HG02610 (cell line): Measurements from ENCODE around the gene NLRP1.

Experiments used
- ATAC-seq: cut with Tn5 transposase; IDR thresholded peaks from one replicate; pipeline ENCODE4 v1.9.1; 2021; ENCODE audit warnings: mild to moderate bottlenecking, moderate library complexity; ENCODE audit not compliant: unreplicated experiment

Gene NLRP1

DNA sequence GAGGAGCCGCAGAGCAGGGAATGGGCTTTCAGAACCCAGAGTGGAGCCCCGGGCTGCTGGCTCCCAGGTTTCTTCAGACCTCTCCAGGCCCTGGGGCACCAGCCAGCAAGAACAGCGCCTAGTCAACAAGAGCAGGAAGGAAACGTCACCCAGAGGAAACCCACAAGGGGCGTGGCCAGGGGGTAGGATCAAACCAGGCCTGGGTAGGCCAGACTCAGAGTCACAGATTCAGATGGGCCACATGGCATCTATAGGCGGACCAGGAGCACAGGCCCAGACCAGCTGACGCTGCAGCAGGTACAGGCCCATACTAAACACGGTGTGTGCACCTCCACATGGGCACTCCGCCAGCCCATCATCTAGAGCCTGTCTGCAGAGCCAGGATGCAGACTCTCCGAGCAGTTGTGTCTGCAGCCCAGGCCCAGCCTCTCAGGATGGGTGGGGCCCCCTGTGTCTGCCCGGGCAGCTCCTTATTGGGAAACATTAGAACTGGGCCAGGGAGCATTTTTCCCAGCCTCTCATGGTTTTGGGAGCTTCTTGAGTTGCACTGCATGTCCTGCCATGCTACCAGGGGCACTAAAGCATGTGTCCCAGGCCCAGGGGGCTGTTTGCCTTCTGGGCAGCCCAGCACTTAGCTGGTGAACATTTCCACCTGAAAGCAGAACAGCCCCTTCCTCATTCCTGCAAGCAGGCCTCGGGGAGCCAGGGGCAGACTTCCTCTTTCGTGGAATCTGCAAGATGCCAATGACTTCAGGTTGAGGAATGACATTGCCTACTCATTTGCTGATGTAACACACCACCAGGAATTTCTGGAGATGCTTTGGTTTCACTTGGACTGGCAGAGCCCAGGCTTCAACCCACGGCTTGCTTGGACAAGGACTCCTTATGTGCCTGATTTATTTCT lies at the start of gene NLRP1:
Gene NLRP1 (minus strand): TSS at position 127 of the 904 bp plus-strand sequence. CDS start 552 bp downstream, outside the sequence.
- ATAC-seq, result peak; percentile 83

DNA sequence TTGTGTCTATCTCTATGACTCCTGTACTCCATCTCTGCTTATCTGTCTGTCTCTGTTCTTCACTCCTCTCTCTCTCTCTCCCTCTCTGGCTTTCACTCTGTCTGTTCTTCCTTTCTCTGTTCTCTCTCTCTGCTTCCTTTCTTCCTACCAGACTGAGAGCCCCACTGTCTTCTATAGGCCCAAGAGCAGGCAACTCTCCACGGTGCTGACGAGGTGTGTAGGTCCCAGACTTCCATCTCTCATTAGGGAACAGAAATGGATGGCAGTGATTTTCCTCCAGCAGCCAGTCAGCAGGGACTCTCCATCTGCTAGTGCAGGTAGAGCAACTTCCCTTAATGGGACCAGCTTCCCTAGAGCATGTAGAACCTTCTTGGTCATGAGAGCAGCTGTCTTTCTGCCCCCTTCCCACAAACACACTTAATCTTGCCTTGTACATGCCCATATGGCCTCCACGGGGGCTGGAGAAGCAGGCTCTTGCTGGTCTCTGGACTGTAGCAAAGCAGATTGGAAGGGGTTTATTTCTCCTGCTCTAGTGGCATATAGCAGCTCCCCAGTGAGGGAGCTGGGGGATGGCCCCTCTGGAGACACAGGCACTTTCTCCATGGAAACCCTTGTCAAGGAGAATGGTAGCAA lies 47.8 kb upstream of the NLRP1 start:
- no peak for ATAC-seq

DNA sequence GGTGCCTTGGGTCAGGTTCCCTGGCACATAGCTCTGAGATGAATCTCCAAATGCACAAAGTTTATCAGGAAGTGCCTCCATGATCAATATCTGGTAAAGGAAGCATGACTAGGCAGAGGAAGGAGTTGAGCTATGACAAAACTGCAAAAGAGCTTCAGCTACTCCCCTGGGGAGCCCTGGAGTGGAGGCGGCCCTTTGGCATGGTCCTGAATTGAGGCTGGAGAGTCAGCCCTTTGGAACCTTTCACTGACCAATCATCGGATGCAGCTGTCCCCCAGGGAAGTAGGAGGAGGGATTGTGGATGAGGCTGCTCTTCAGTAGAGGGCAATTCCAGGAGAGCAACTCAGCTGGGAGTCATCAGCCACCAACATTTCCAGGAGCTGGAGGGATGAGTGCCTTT lies 46.1 kb upstream of the NLRP1 start:
- ATAC-seq, result no peak

DNA sequence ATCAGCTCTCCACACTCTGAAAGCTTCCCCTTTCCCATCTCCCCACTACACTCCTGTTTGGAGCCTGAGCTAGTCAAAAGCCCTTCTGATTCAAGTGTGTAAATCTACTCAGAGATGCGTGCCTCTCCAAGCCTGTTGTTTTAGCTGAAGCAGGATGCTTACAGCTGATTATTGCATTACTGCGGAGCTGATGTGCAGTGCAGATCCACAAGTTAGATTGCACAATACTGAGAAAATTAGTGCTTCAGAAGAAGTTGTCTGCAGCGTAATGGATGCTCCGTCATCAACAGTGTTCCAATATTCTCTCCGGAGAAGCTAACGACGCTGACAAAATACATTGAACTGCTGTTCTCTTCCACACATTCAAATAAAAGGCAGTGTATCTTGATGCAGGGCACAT lies 44.8 kb upstream of the NLRP1 start:
- ATAC-seq, result no peak

DNA sequence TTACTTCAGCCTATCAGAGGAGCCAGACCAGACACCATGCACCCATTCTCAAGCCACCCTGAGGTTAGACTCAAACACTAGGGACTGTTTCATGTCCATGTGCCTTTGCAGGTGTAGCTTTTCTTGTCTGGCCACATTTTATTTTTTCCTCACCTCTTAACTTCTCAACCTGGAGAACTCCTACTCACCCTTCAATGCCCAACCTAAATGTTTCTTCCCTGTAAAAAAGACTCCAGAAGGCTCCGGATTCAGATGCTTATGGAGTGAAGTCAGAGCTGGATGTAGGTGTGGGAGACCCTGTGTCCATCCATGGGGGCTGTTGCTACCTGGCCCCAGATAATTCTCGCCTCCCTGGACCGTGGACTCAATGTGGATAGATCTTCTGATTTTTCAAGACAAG lies 44.0 kb upstream of the NLRP1 start:
- ATAC-seq, result no peak

DNA sequence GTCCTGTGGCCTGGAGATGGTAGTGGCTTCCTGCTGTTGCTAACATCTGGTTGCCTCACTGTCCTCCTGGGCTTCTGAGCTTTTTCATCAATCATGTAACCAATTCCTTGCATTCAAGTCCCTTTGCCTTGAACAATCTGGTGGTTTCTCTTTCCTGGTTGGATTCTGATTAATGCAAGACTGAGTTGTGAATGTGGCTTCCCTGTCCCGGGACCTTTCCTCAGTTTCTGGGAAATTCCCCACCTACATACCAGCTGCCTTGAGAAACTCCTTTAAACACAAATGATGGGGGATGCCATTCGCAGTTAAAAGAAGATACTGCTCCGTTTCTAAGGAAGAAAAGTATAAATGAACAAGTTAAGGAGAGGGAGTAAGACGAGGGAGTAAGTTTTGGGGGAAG lies 39.9 kb upstream of the NLRP1 start:
- ATAC-seq, result no peak

DNA sequence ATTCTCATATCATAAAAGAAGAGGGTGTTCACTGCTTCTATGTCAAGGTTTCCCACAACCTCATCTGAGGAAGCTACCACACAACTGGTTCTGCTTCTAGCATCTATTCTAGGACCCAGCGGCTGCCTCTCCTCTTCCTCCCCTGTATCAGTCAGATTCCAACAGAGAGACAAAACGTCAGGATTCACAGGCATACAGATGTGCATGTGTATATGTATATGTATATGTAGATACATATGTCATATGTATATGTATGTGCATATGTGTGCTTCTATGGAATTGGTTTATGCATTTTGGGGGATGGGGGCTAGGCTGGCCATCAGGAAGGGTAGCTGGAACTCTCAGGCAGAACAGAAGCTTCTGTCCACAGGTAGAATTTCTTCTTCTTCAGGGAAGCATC lies 37.4 kb upstream of the NLRP1 start:
- no peak for ATAC-seq

DNA sequence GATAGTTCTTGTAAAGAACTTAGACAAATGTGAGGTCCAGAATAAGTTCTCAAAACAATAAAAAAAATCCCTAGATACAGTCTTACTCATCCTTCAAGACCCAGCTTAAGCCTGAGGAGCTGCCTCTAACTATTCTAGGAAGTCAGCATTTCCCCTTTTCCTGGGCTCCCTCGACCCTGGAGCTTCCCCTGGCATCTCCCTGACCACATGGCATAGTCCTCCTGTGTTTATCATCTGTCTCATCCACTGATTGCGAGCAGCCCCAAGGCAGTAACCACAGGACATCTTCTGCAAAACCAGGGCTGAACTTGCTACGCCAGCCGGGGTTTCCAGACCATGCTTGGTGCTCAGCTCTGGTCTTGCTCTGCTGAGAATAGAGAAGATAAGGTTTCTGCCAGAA lies 36.7 kb upstream of the NLRP1 start:
- ATAC-seq, result no peak

DNA sequence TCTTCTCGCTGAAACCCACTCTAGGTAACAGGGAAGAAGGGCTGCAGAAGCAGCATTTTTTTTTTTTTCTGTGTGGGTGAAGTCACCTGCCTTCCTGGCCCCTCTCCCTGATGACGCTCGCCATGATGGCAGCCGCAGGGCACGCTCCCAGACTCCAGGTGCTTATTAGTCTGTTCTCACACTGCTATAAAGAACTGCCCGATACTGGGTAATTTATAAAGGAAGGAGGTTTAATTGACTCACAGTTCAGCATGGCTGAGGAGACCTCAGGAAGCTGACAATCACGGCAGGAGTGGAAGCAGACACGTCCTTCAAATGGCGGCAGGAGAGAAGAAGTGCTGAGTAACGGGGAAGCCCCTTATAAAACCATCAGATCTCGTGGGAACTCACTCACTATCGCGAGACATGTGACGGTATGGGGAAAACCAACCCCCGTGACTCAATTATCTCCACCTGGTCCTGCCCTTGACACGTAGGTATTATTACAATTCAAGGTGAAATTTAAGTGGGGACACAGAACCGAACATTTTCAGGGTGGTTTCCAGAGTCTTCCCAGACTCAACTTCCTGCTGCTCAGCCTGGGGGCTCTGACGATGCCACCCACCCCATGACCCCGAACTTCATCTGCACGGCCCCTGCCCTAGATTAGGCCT lies 34.9 kb upstream of the NLRP1 start:
- ATAC-seq, result no peak

DNA sequence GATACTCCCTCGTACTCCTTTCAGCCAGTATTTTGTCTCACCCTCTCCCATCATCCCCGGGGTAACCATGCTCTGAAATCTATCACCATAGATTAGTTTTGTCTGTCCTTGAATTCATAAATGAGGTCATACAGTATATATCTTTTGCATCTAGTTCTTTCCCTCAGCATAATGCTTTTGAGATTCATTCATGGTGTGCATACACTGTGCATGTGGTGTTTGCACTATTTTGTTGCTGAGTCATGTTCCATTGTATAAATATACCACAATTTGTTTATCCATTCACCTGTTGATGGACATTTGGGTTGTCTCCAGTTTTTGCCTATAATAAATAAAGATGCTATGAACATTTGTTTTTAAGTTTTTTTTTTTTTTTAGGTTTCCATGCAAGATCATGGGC lies 34.2 kb upstream of the NLRP1 start:
- no peak for ATAC-seq

DNA sequence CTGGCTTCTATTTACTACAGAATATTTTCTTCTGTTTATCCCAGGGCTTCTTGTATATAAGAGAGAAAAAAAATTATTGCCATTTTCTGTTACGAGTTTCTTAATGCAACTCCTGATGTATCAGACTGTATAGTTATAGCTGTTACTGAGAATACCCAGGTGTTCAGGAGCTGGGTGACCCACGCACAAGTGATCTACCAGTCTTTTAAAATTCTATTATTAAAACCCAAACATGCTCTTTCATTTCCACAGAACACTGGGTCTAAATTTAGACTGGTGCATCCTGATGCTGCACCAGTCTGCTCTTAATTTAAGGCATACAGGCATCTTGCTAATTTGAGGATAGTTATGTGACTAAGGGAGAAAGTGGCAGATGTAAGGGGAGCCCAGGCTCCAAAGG lies 31.2 kb upstream of the NLRP1 start:
- no peak for ATAC-seq

DNA sequence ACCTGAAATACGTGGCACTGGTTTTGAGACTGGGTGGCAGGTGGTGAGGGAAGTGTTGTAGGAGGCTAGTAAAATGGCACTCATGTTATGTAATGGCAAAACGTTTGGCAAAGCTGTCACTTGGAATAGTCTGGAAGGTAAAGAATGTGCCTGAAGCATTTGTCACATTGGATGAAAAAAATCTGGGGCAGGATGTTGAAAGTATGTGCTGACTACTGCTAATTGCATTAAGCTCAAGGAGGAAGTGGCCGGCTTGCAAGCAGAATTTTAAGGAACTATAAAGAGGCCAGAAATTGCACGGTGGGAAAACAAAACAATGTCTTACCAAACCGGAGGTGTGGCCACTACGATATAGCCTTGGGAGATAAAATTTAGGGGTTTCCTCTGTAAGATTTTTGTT lies 26.6 kb upstream of the NLRP1 start:
- no peak for ATAC-seq

DNA sequence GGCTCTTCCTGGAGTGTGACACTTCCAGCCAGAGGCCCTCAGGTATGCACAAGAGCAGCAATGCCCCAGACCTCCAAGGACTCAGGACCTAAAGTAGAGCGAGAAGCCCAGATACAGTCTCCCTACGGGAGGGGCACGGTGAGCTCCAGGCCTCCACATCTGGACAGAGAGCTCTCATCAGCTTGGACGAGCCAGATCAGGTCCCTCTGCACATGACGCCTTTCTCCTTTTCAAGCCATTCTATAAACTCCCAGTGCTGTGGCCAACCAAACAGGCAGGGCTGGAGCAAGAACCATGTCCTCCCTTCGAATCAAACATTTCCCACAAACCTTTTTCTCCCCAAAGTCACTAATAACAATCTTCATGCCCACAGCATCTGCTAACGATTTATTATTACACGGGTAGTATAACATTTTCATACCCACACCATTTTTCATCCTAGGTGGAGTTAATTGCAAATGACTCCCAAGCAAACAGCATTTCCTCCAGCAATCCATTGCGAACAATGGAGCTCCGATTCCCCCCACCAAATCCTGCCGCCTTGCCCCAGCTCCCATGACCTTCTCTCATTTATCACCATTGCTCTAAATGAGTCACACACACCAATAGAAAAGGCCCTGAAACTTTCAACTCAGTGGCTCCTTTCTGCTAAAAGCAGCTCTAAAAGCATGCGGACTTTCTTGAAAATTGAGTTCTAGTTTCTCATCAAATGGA lies 24.2 kb upstream of the NLRP1 start:
- ATAC-seq, result no peak

DNA sequence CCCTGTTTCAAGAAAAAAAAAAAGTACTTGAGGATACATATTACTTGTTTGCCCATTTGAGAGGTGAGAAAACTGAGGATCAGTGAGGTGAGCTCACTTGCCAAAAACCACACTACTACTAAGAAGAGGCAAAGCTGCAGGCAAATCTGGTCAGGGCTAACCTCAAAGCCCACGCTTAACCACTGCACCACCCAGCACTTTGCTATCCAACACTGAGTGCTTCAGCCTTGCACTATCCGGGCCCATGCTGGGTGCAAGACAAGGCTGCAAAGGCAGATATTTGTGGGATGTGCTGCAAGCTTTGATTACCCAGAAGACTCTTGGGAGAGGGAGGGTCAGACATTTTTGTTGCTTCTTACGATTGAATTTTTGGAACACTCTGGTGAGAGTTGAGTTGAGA lies 23.6 kb upstream of the NLRP1 start:
- ATAC-seq, result no peak

DNA sequence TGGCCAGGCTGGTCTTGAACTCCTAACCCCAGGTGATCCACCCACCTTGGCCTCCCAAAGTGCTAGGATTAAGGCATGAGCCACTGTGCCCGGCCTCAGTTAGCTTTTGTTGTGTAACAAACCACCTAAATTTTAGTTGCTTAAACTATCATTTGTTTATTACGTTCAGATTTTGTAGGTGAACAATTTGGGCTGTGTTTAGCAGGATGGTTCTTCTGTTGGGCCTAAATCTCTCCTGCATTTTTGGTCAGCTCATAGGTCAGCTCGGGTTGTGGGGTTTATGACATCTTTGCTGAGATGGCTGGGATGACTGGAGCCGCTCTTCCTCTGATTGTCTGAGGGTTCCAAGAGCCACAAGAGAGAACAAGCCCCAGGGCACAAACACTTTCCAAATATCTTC lies 21.1 kb upstream of the NLRP1 start:
- no peak for ATAC-seq

DNA sequence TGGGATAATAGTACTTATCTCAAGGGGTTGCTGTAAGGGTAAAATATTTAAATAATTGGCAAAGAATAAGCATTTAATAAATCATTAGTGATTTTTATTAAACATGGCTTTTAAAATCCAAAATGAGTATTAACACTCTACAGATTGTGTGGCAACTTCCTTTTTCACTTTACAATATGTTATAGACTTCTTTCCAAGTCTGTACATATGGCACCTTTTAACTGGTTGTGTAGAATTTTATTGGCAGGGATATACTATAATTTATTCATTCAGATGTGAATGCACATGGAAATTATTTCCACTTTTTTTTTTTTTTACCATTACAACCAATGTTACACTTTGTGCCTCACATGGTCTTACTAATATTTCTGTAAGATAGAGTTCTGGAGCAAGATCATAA lies 15.7 kb upstream of the NLRP1 start:
- no peak for ATAC-seq

DNA sequence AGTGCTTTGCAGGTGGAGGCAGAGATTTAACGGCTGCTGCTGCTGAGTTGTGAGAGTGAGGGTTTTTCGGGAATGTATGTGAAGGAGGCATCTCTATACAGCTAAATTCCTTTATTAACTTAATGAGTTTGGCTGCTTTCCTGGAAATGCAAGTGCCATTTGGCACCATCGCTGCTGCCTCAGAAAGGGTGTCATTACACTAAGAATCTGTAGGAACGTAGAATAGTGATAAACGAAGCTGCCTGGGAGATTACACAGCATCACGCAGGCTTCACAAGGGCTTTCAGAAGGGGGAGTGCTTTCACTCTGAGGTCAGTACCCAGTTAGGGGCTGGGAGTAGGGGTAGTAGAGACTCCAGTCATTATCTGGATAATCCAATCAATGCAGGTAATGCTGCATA lies 14.1 kb upstream of the NLRP1 start:
- ATAC-seq, result no peak

DNA sequence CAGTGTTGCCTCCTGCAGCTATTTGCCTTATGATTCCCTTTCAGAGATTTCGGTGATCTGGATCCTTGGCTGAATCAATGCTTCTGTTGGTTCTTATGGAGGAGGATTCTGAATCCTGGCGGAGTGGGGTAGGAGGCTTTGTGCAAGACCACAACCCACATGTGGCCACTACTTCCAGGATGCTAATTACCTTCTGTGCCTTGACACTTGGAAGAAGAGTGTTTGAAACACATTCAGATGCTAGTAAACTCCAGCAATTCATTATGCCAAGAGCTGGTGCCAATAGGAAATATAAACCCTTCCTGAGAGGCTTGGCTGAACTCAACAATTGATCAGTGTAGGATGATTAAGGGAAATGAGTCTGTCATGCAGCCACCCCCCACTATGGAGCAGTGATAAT lies 12.1 kb upstream of the NLRP1 start:
- no peak for ATAC-seq

DNA sequence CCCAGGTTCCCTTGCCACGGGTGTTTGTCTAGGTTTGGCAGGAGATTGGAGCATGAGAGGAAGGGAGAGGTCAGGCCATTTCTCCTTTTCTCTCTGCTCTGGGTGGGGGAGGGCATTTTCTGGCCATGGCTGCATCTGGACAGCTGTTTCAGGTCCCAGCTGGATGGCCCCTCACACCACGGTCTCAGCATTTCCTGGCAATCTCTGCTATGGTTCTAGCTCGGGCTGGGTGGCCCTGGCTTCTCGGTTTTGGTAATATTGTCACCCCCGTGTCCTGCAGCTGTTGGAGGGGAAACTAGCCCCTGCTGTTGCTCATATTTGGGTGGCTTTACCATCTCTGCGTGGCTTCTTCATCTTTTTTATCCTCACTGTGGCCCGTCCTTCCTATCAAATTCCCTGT lies 11.5 kb upstream of the NLRP1 start:
- no peak for ATAC-seq

DNA sequence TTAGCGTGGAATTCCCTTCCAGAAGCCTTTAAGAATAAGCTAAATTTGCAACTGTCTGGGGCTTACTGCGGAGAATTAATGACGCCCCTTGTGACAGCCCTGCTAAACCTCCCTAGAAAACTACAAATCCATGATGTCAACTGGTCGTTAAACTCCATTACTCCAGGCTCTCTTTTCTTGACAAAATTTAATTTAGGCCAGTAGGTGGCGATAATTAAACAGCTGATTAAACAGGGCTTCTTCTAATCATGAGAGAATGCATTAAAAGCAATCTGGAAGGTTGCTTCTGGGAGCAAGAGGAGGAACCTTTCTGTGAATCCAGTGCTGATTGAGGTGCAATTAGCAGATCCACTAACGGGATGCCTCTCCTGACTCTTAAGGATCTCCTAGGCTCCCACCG lies 8.1 kb upstream of the NLRP1 start:
- ATAC-seq, result no peak

DNA sequence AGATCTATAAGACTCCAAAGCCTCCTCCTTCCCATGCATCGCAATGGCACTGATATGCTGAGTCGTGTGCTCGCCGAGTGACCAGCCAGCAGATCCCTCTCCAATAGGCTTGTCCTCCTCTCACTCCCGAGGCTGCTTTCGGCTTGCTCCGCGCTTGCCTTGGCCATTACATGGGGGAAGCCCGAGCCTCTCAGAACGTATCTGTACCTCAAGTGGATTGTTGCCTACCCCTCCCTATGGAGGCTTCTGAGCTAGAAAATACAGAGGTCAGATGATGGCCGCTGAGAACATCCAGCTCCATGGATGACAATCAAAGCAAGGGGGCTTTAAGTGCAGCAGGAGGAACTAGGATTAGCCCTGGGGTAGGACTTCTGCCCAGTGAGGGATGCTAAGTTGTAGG lies 7.7 kb upstream of the NLRP1 start:
- ATAC-seq, result no peak
